Activated T-helper 1 cell treated with anti-CD3 and anti-CD28 coated beads, Interleukin-12 subunit alpha, Interleukin-12 subunit beta, Interleukin-2, Interleukin-4 antibody, amounts not matched to agents 30 ng/mL and 10 ng/mL and 1 ng/mL, durations not matched to agents 14 hours and 24 hours and 36 hours (primary cell): Measurements from ENCODE around the gene KIF26A. TPM values are rescaled to one million over a fixed set of nuclear protein-coding genes. Genes with fewer than 3 reads are reported as not detected.

ENCODE experiments used
- DNase-seq: peaks from one replicate; pipeline ENCODE4 v3.0.0; 2021; ENCODE audit warnings: low spot score
- H3K27ac Mint-ChIP-seq: one replicate; pipeline ENCODE4 v1.8.0; 2021; ENCODE audit warnings: mild to moderate bottlenecking, mixed read lengths
- H3K27me3 Mint-ChIP-seq: one replicate; pipeline ENCODE4 v1.8.0; 2022; ENCODE audit warnings: mild to moderate bottlenecking, moderate library complexity, mixed read lengths; ENCODE audit not compliant: insufficient read depth
- H3K36me3 Mint-ChIP-seq: one replicate; pipeline ENCODE4 v1.8.0; 2021; ENCODE audit warnings: low read depth, mixed read lengths
- H3K4me1 Mint-ChIP-seq: one replicate; pipeline ENCODE4 v1.8.0; 2021; ENCODE audit warnings: low read depth, mixed read lengths
- H3K4me3 Mint-ChIP-seq: one replicate; pipeline ENCODE4 v1.8.0; 2021; ENCODE audit warnings: mild to moderate bottlenecking, moderate library complexity, mixed read lengths
- H3K9me3 Mint-ChIP-seq: one replicate; pipeline ENCODE4 v1.8.0; 2021; ENCODE audit warnings: mixed read lengths
- intact Hi-C: fragments of 100-400 bp; cut with micrococcal nuclease; formaldehyde crosslinking; loops from one replicate; pipeline ENCODE4 v1.15.1; 2024
- total RNA-seq: library from RNA; stranded (reverse); gene quantifications from 2 replicates; pipeline ENCODE4 v1.2.3, GENCODE V29; 2022

KIF26A gene
- total RNA-seq, 1 donor from 2014 or later = 0.05 TPM

- Mint-ChIP-seq H3K9me3 (no peaks in the 10 kb centered on the region), H3K27me3 (no peaks in the 10 kb centered on the region), H3K36me3 (no peaks in the 10 kb centered on the region), H3K4me1 (no peaks in the 10 kb centered on the region), H3K4me3 (no peak overlapping the region), H3K27ac (no peak overlapping the region)
- DNase-seq = no peak
- intact Hi-C loops = no loop called here
Observed at GRCh38 chr14:104161602-104162367, 23.4 kb downstream of the KIF26A start.

- Mint-ChIP-seq H3K27ac (no peak overlapping the region), H3K4me1 (no peaks in the 10 kb centered on the region), H3K36me3 (no peaks in the 10 kb centered on the region), H3K9me3 (no peaks in the 10 kb centered on the region), H3K4me3 (no peak overlapping the region), H3K27me3 (no peaks in the 10 kb centered on the region)
- DNase-seq = no peak
- intact Hi-C loops = no loop called here
Observed at GRCh38 chr14:104162495-104162894, 24.1 kb downstream of the KIF26A start.

- intact Hi-C loops = no loop called here
- no peak for DNase-seq
- Mint-ChIP-seq H3K4me1 (no peaks in the 10 kb centered on the region), H3K27me3 (no peaks in the 10 kb centered on the region), H3K4me3 (no peak overlapping the region), H3K9me3 (no peaks in the 10 kb centered on the region), H3K27ac (no peak overlapping the region), H3K36me3 (no peaks in the 10 kb centered on the region)
Observed at GRCh38 chr14:104163541-104163940, 25.2 kb downstream of the KIF26A start.

- no peaks in the 10 kb centered on the region for H3K9me3 Mint-ChIP-seq
- H3K27me3 Mint-ChIP-seq = no peaks in the 10 kb centered on the region
- no peaks in the 10 kb centered on the region for H3K36me3 Mint-ChIP-seq
- H3K4me1 Mint-ChIP-seq = no peaks in the 10 kb centered on the region
- H3K27ac Mint-ChIP-seq = no peak overlapping the region
- DNase-seq = no peak
- intact Hi-C loops = no loop called here
- H3K4me3 Mint-ChIP-seq = no peak overlapping the region
Observed at GRCh38 chr14:104164041-104164440, 25.7 kb downstream of the KIF26A start.

GRCh38 chr14:104164512-104164911 is 26.1 kb downstream of the KIF26A start:
- no peaks in the 10 kb centered on the region for H3K27me3 Mint-ChIP-seq
- intact Hi-C loops = no loop called here
- no peak overlapping the region for H3K27ac Mint-ChIP-seq
- H3K9me3 Mint-ChIP-seq = no peaks in the 10 kb centered on the region
- no peaks in the 10 kb centered on the region for H3K4me1 Mint-ChIP-seq
- H3K4me3 Mint-ChIP-seq = no peak overlapping the region
- no peak for DNase-seq
- H3K36me3 Mint-ChIP-seq = no peaks in the 10 kb centered on the region

GRCh38 chr14:104166698-104167097 is 28.3 kb downstream of the KIF26A start:
- Mint-ChIP-seq H3K27ac (no peak overlapping the region), H3K27me3 (no peaks in the 10 kb centered on the region), H3K36me3 (no peaks in the 10 kb centered on the region), H3K9me3 (no peaks in the 10 kb centered on the region), H3K4me1 (no peaks in the 10 kb centered on the region), H3K4me3 (no peak overlapping the region)
- intact Hi-C loops = no loop called here
- no peak for DNase-seq

- Mint-ChIP-seq H3K9me3 (no peaks in the 10 kb centered on the region), H3K4me3 (no peak overlapping the region), H3K4me1 (no peaks in the 10 kb centered on the region), H3K27me3 (no peaks in the 10 kb centered on the region), H3K27ac (no peak overlapping the region), H3K36me3 (no peaks in the 10 kb centered on the region)
- intact Hi-C loops = no loop called here
- no peak for DNase-seq
Observed at GRCh38 chr14:104168603-104169002, 30.2 kb downstream of the KIF26A start.

- Mint-ChIP-seq H3K36me3 (no peaks in the 10 kb centered on the region), H3K27me3 (no peaks in the 10 kb centered on the region), H3K9me3 (no peaks in the 10 kb centered on the region), H3K4me1 (no peaks in the 10 kb centered on the region), H3K4me3 (no peak overlapping the region), H3K27ac (no peak overlapping the region)
- intact Hi-C loops = no loop called here
- no peak for DNase-seq
Observed at GRCh38 chr14:104169005-104169698, 30.8 kb downstream of the KIF26A start.

- DNase-seq = no peak
- H3K27ac Mint-ChIP-seq = no peak overlapping the region
- H3K27me3 Mint-ChIP-seq = no peaks in the 10 kb centered on the region
- H3K36me3 Mint-ChIP-seq = no peaks in the 10 kb centered on the region
- intact Hi-C loops = no loop called here
- H3K4me1 Mint-ChIP-seq = no peaks in the 10 kb centered on the region
- no peaks in the 10 kb centered on the region for H3K9me3 Mint-ChIP-seq
- no peak overlapping the region for H3K4me3 Mint-ChIP-seq
Observed at GRCh38 chr14:104169699-104170479, 31.5 kb downstream of the KIF26A start.

GRCh38 chr14:104171029-104171697 is 32.8 kb downstream of the KIF26A start:
- H3K4me3 Mint-ChIP-seq = no peak overlapping the region
- H3K4me1 Mint-ChIP-seq = no peaks in the 10 kb centered on the region
- H3K36me3 Mint-ChIP-seq = no peaks in the 10 kb centered on the region
- no peak overlapping the region for H3K27ac Mint-ChIP-seq
- no peak for DNase-seq
- no peaks in the 10 kb centered on the region for H3K9me3 Mint-ChIP-seq
- intact Hi-C loops = no loop called here
- no peaks in the 10 kb centered on the region for H3K27me3 Mint-ChIP-seq

- Mint-ChIP-seq H3K9me3 (no peaks in the 10 kb centered on the region), H3K27me3 (no peaks in the 10 kb centered on the region), H3K36me3 (no peaks in the 10 kb centered on the region), H3K4me1 (no peaks in the 10 kb centered on the region), H3K27ac (no peak overlapping the region), H3K4me3 (no peak overlapping the region)
- no peak for DNase-seq
- intact Hi-C loops = no loop called here
Observed at GRCh38 chr14:104171895-104172294, 33.5 kb downstream of the KIF26A start.

- Mint-ChIP-seq H3K36me3 (no peaks in the 10 kb centered on the region), H3K4me1 (no peaks in the 10 kb centered on the region), H3K4me3 (no peak overlapping the region), H3K27me3 (no peaks in the 10 kb centered on the region), H3K27ac (no peak overlapping the region), H3K9me3 (no peaks in the 10 kb centered on the region)
- intact Hi-C loops = no loop called here
- DNase-seq = no peak
Observed at GRCh38 chr14:104172349-104172748, 34.0 kb downstream of the KIF26A start.

GRCh38 chr14:104172880-104173279 is 34.5 kb downstream of the KIF26A start:
- Mint-ChIP-seq H3K4me3 (no peak overlapping the region), H3K4me1 (no peaks in the 10 kb centered on the region), H3K27me3 (no peaks in the 10 kb centered on the region), H3K27ac (no peak overlapping the region), H3K36me3 (no peaks in the 10 kb centered on the region), H3K9me3 (no peaks in the 10 kb centered on the region)
- DNase-seq = no peak
- intact Hi-C loops = no loop called here
